Measurements from ENCODE around the gene MT3.

The MT3 gene

DNA sequence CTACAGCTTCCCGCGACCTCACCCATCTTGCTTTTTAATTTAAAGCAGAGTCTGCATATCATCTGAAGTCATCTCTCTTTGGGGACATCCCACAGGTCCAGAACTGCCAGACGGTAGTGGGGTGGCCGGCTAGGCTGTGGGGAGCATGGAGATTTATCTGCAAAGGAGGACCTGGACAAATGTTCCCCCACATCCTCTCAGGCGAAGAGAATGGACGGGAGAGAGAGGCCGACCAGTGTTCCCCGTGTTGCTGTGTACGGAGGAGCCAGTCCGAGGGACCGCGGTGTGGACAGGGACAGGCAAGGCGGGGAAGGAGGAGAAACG lies 42.5 kb downstream of the MT3 start:
- DNase-seq, result no peak

DNA sequence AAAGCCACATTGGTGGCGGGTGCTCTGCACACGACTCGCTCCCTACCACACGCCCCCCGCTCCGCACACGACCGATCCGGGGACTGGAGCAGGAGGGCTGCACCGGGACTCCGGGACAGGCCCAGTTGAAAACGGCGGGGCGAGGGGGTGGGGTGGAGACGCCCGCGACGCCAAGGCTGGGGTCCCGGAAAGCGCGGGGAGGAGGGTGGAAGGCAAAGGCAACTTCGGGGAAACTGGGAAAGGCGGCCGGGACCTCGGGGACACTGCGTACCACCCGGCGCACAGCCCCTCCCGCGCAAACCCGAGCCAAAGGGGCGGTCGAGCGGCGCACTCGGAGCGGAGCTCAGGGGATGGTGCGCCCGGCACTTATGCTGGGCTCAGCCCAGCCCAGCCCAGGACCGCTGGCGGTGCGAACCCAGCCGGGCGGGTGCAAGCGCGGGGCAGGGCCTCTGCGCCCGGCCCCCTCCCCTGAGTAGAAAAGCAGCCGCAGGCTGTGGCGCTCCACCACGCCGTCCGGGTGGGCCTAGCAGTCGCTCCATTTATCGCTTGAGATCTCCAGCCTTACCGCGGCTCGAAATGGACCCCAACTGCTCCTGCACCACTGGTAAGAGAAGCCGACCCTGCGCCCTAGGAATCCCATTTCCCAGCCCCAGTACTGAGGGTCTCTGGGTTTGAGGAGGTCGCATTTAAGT lies 43.0 kb downstream of the MT3 start, which contains the start of gene MT1M:
Gene MT1M, plus strand, starts transcription at position 504 of the 692 bp plus-strand sequence. Its CDS starts 73 bp downstream, at position 577.
- DNase-seq, result no peak

- DNase-seq, result no peak
Measured at GRCh38 chr16:56632848-56633365, 43.6 kb downstream of the MT3 start.

- DNase-seq, result no peak
Measured at GRCh38 chr16:56633535-56633934, 44.2 kb downstream of the MT3 start.

- DNase-seq, result no peak
Measured at GRCh38 chr16:56634715-56635440, 45.5 kb downstream of the MT3 start.

DNA sequence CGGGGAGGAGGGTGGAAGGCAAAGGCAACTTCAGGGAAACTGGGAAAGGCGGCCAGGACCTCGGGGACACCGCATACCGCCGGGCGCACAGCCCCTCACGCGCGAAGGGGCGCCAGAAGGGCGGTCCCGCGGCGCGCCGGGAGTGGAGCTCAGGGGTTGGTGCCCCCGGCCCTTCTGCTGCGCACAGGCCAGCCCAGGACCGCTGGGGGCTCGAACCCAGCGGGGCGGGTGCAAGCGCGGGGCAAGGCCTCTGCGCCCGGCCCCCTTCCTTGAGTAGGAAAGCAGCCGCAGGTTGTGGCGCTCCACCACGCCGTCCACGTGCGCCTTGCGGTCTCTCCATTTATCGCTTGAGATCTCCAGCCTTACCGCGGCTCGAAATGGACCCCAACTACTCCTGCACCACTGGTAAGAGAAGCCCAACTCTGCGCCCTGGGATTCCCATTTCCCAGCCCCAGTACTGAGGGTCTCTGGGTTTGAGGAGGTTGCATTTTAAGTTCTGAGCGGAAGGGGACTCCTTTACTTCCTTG lies 46.2 kb downstream of the MT3 start:
- DNase-seq, result no peak

GRCh38 chr16:56636616-56637413 lies 47.5 kb downstream of the MT3 start:
- no peak for DNase-seq

- DNase-seq, result no peak
Measured at GRCh38 chr16:56637814-56638750, 48.8 kb downstream of the MT3 start, which contains the start of gene MT1A. Gene MT1A (plus strand): TSS chr16:56638666. CDS start chr16:56638739, 73 bp downstream.

GRCh38 chr16:56639045-56639444 lies 49.7 kb downstream of the MT3 start:
- no peak for DNase-seq

GRCh38 chr16:56640076-56640475 lies 50.7 kb downstream of the MT3 start:
- DNase-seq, result no peak
